ENCODE results near the gene MACROD1.

The MACROD1 gene

GRCh38 chr11:64031001-64031400, 134.9 kb downstream of the MACROD1 start:
- no peak for DNase-seq

- DNase-seq: peak in 1 of 14 donors; percentile 50
Observed at GRCh38 chr11:64029773-64030172, 136.1 kb downstream of the MACROD1 start.

- no peak for DNase-seq
Observed at GRCh38 chr11:64028398-64029115, 137.4 kb downstream of the MACROD1 start.

- DNase-seq: peak in 1 of 14 donors; percentile 30
Observed at GRCh38 chr11:64027651-64028397, 138.1 kb downstream of the MACROD1 start.

- no peak for DNase-seq
Observed at GRCh38 chr11:64026575-64027205, 139.2 kb downstream of the MACROD1 start.

- DNase-seq: no peak
Observed at GRCh38 chr11:64025205-64025604, 140.7 kb downstream of the MACROD1 start.

- DNase-seq: no peak
Observed at GRCh38 chr11:64023712-64024710, 141.9 kb downstream of the MACROD1 start.

GRCh38 chr11:64022125-64022784, 143.7 kb downstream of the MACROD1 start:
- DNase-seq: peak in 1 of 14 donors; percentile 22

GRCh38 chr11:64021757-64022093, 144.2 kb downstream of the MACROD1 start:
- peak in 1 of 14 donors; percentile 26 for DNase-seq

- no peak for DNase-seq
Observed at GRCh38 chr11:64020976-64021756, 144.7 kb downstream of the MACROD1 start.

- no peak for DNase-seq
Observed at GRCh38 chr11:64019106-64020037, 146.5 kb downstream of the MACROD1 start.

GRCh38 chr11:64018310-64018709, 147.6 kb downstream of the MACROD1 start:
- no peak for DNase-seq

GRCh38 chr11:64017945-64018224, 148.0 kb downstream of the MACROD1 start:
- no peak for DNase-seq

- DNase-seq: peak in 1 of 14 donors; percentile 15
Observed at GRCh38 chr11:64015935-64016845, 149.7 kb downstream of the MACROD1 start.

- no peak for DNase-seq
Observed at GRCh38 chr11:64015510-64015909, 150.4 kb downstream of the MACROD1 start.

GRCh38 chr11:64014356-64014755, 151.6 kb downstream of the MACROD1 start:
- DNase-seq: no peak

- no peak for DNase-seq
Observed at GRCh38 chr11:64013141-64013896, 152.6 kb downstream of the MACROD1 start.

GRCh38 chr11:64011371-64011770, 154.5 kb downstream of the MACROD1 start:
- no peak for DNase-seq

Measured in C1 segment of cervical spinal cord (tissue), 14 donors.